HCT116 (cell line): ENCODE data around the gene CD248. TPM values are rescaled to one million over a fixed set of nuclear protein-coding genes. Genes with fewer than 3 reads are reported as not detected.
"Not testable (repeated sequence)": the region's sequence is repeated elsewhere in the genome, so short reads cannot be mapped to it uniquely, and the experiment has no call there.

Experiments used
- ATAC-seq: fragments of 200-7000 bp; cut with Tn5 transposase; 2 replicates; pipeline ENCODE4 v1.9.1; 2020; ENCODE audit warnings: mild to moderate bottlenecking, moderate library complexity
- BruUV-seq: library from RNA; stranded (reverse); fragments of 400-500 nt; replicated peaks from 2 replicates; lab custom pipeline; 2021; lab: Mats Ljungman, UMichigan
- CTCF ChIA-PET: fragments of 300-600 bp; sonication (Branson Sonifier 250); formaldehyde crosslinking; loops from one replicate; lab custom pipeline; 2021; ENCODE audit warnings: antibody characterized with exemption; lab: Charles Lee
- POLR2A ChIA-PET: fragments of 300-600, 350-600 bp; sonication (Branson Sonifier 250); formaldehyde crosslinking; loops from one replicate; lab custom pipeline; 2021; ENCODE audit warnings: antibody characterized with exemption; lab: Charles Lee
- RAD21 ChIA-PET, 2 experiments: fragments of 300-600 bp; sonication (Branson Sonifier 250); formaldehyde crosslinking; loops; one replicate each; lab custom pipeline; 2023; ENCODE audit warnings: low total read pairs in 2 of 2; ENCODE audit not compliant: uncharacterized antibody in 2 of 2, unreplicated experiment in 2 of 2, low non-redundant PET in 1 of 2; lab: Charles Lee
- DNase-seq: peaks from one replicate; pipeline ENCODE4 v3.0.0-alpha.2; 2010; ENCODE audit warnings: low read depth, low spot score
- H2AFZ ChIP-seq: fragments of 200-600 bp; shearing (Covaris generic), sonication (generic); 2 replicates; pipeline ENCODE4 v1.6.1; 2017; ENCODE audit warnings: low read depth, mixed run types, mixed read lengths, antibody characterized with exemption, low read length; ENCODE audit not compliant: poor library complexity, severe bottlenecking
- H3K27ac ChIP-seq: 2 replicates; pipeline ENCODE4 v1.5.1; 2012; ENCODE audit warnings: low read depth, low read length
- H3K27me3 ChIP-seq: fragments of 200-600 bp; sonication (generic); 2 replicates; pipeline ENCODE4 v1.6.1; 2016; ENCODE audit warnings: mixed run types, low read length, mixed read lengths; ENCODE audit not compliant: insufficient read depth
- H3K36me3 ChIP-seq, 2 experiments: fragments of 200-500 bp in 1 of 2; fragments of 200-600 bp in 1 of 2; sonication (Bioruptor generic) in 1 of 2; sonication (generic) in 1 of 2; 2 replicates each; pipeline versions ENCODE4 v1.5.1 to v1.6.1; 2014 to 2016; ENCODE audit warnings: low read length in 2 of 2, inconsistent platforms in 1 of 2, mixed read lengths in 1 of 2, mixed run types in 1 of 2; ENCODE audit not compliant: insufficient read depth in 2 of 2, control insufficient read depth in 1 of 2
- H3K4me1 ChIP-seq, 2 experiments: fragments of 200-600 bp in 1 of 2; sonication (generic) in 1 of 2; 2 replicates each; pipeline versions ENCODE4 v1.5.1 to v1.6.1; 2012 to 2017; ENCODE audit warnings: low read length in 2 of 2, inconsistent platforms in 1 of 2, mild to moderate bottlenecking in 1 of 2, mixed read lengths in 1 of 2, mixed run types in 1 of 2, moderate library complexity in 1 of 2; ENCODE audit not compliant: insufficient read depth in 2 of 2, control insufficient read depth in 1 of 2
- H3K4me2 ChIP-seq: fragments of 200-600 bp; sonication (generic); 2 replicates; pipeline ENCODE4 v1.6.1; 2017; ENCODE audit warnings: mixed run types, low read length, mixed read lengths
- H3K4me3 ChIP-seq, 2 experiments: fragments of 200-600 bp in 1 of 2; sonication (generic) in 1 of 2; replicated peaks in 1 of 2; 2 replicates each; pipeline ENCODE4 v1.5.1; 2011 to 2016; ENCODE audit warnings: low read length in 2 of 2, control low read depth in 1 of 2, low read depth in 1 of 2, mild to moderate bottlenecking in 1 of 2, mixed read lengths in 1 of 2, mixed run types in 1 of 2
- H3K79me2 ChIP-seq: fragments of 200-600 bp; sonication (generic); 2 replicates; pipeline ENCODE4 v1.6.1; 2017; ENCODE audit warnings: mild to moderate bottlenecking, mixed run types, low read length, moderate library complexity, mixed read lengths; ENCODE audit not compliant: insufficient read depth
- H3K9ac ChIP-seq: fragments of 200-600 bp; sonication (generic); 2 replicates; pipeline ENCODE4 v1.6.1; 2016; ENCODE audit warnings: low read length, mixed read lengths
- H3K9me2 ChIP-seq: fragments of 200-600 bp; sonication (generic), shearing (Covaris generic); 2 replicates; pipeline ENCODE4 v1.6.1; 2017; ENCODE audit warnings: mixed run types, mild to moderate bottlenecking, moderate library complexity; ENCODE audit not compliant: insufficient read depth
- H3K9me3 ChIP-seq, 2 experiments: fragments of 200-500 bp in 1 of 2; fragments of 200-600 bp in 1 of 2; sonication (Bioruptor generic) in 1 of 2; sonication (generic) in 1 of 2; 2 replicates each; pipeline ENCODE4 v1.6.1; 2014 to 2017; ENCODE audit warnings: low read length in 2 of 2, mixed read lengths in 2 of 2, inconsistent platforms in 1 of 2, low read depth in 1 of 2, mild to moderate bottlenecking in 1 of 2, mixed run types in 1 of 2, moderate library complexity in 1 of 2; ENCODE audit not compliant: control insufficient read depth in 1 of 2, insufficient read depth in 1 of 2
- H4K20me1 ChIP-seq: fragments of 200-600 bp; sonication (generic), shearing (Covaris generic); 2 replicates; pipeline ENCODE4 v1.6.1; 2017; ENCODE audit warnings: mixed run types, mild to moderate bottlenecking, moderate library complexity; ENCODE audit not compliant: insufficient read depth
- CBX3 ChIP-seq: IDR thresholded peaks from 2 replicates; pipeline ENCODE4 v1.6.1; 2012; ENCODE audit warnings: low read depth
- CEBPB ChIP-seq: IDR thresholded peaks from 2 replicates; pipeline ENCODE4 v1.6.1; 2012; ENCODE audit warnings: low read depth
- EGR1 ChIP-seq: IDR thresholded peaks from 2 replicates; pipeline ENCODE4 v1.6.1; 2012; ENCODE audit warnings: low read depth
- ELF1 ChIP-seq: IDR thresholded peaks from 2 replicates; pipeline ENCODE4 v1.6.1; 2012; ENCODE audit warnings: low read depth, borderline replicate concordance
- EZH2 ChIP-seq: fragments of 200-600 bp; sonication (generic); IDR thresholded peaks from 2 replicates; pipeline ENCODE4 v1.6.1; 2017; ENCODE audit warnings: antibody characterized with exemption, mixed run types
- EZH2phosphoT487 ChIP-seq: fragments of 200-600 bp; IDR thresholded peaks from 2 replicates; pipeline ENCODE4 v1.6.1; 2018; ENCODE audit warnings: antibody characterized with exemption, borderline replicate concordance
- FOSL1 ChIP-seq: IDR thresholded peaks from 2 replicates; pipeline ENCODE4 v1.6.1; 2012; ENCODE audit warnings: low read depth
- POLR2AphosphoS5 ChIP-seq: IDR thresholded peaks from 2 replicates; pipeline ENCODE4 v1.6.1; 2011; ENCODE audit warnings: mild to moderate bottlenecking, low read depth, low read length, moderate library complexity
- REST ChIP-seq: IDR thresholded peaks from 2 replicates; pipeline ENCODE4 v1.6.1; 2012; ENCODE audit warnings: low read depth
- SIN3A ChIP-seq: IDR thresholded peaks from 2 replicates; pipeline ENCODE4 v1.6.1; 2012; ENCODE audit warnings: low read depth
- SP1 ChIP-seq: IDR thresholded peaks from 2 replicates; pipeline ENCODE4 v1.6.1; 2012; ENCODE audit warnings: low read depth
- SRF ChIP-seq: IDR thresholded peaks from 2 replicates; pipeline ENCODE4 v1.6.1; 2012; ENCODE audit warnings: low read depth
- TCF7L2 ChIP-seq: IDR thresholded peaks from 2 replicates; pipeline ENCODE4 v1.7.0; 2011; ENCODE audit warnings: borderline replicate concordance, inconsistent platforms; ENCODE audit not compliant: insufficient read depth, insufficient read length; ENCODE audit errors: extremely low read depth
- ZBTB33 ChIP-seq: IDR thresholded peaks from 2 replicates; pipeline ENCODE4 v1.6.1; 2011; ENCODE audit warnings: mild to moderate bottlenecking, low read length, moderate library complexity; ENCODE audit not compliant: insufficient replicate concordance; ENCODE audit errors: extremely low read depth
- ZFX ChIP-seq: fragments of 450-650 bp; IDR thresholded peaks from 2 replicates; pipeline ENCODE4 v1.6.1; 2017
- ZNF274 ChIP-seq: fragments of 200-500 bp; sonication (Bioruptor generic); IDR thresholded peaks from 2 replicates; pipeline ENCODE4 v1.6.1; 2014; ENCODE audit warnings: mild to moderate bottlenecking, low read depth, low read length, inconsistent platforms
- intact Hi-C: fragments of 100-400 bp; cut with micrococcal nuclease; formaldehyde crosslinking; loops from 2 replicates; pipeline ENCODE4 v1.10.0; 2022
- total RNA-seq: library from RNA; stranded (reverse); gene quantifications from one replicate; pipeline ENCODE4 v1.2.1, GENCODE V29; 2021; ENCODE audit not compliant: unreplicated experiment
- TF ChIP-seq, protein P1 (sequence below): IDR thresholded peaks from 2 replicates; pipeline ENCODE4 v1.6.1; 2012

CD248 gene
- total RNA-seq, 1 experiment from 2014 or later = 0.32 TPM

DNA sequence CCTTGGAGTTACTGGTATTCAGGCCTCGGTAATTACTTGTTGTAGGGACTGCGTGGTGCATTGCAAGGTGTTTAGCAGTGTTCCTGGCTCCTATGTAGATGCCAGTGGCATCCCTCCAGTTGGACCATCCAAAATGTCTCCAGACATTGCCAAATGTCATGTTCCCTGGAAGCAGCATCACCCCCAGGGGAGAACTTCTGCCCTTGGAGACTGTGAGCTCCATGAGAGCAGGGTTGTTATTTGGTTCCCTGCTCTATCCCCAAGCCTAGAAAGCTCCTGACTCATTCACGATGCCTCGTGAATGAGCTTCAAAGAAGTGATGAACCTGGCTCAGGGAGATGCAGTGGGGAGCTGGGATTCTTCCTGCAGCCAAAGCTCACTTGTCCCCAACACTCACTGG lies 4.8 kb upstream of the CD248 start:
- no peak for TF ChIP-seq SRF
- TF ChIP-seq POLR2AphosphoS5 = no peak
- no peak for TF ChIP-seq REST
- TF ChIP-seq EZH2 = no peak
- no peak for TF ChIP-seq EGR1
- TF ChIP-seq FOSL1 = no peak
- no peak for TF ChIP-seq SP1
- TF ChIP-seq SIN3A = no peak
- no peak for TF ChIP-seq ZNF274
- no peak for TF ChIP-seq EZH2phosphoT487
- TF ChIP-seq CBX3 = no peak
- TF ChIP-seq ZFX = no peak
- no peak for TF ChIP-seq ZBTB33
- TF ChIP-seq ELF1 = no peak
- no peak for TF ChIP-seq CEBPB
- TF ChIP-seq TCF7L2 = no peak
- TF ChIP-seq, protein P1, sequence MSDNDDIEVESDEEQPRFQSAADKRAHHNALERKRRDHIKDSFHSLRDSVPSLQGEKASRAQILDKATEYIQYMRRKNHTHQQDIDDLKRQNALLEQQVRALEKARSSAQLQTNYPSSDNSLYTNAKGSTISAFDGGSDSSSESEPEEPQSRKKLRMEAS = no peak
- H2AFZ ChIP-seq = no peak overlapping the region
- no peaks in the 10 kb centered on the region for H3K9me2 ChIP-seq
- RAD21 ChIA-PET = no interaction called here
- BruUV-seq = no TSS peak
- H3K4me1 ChIP-seq = peaks cover 0 to 23% of the 10 kb centered on the region in 2 experiments; a peak in 2 of 4 replicates
- H3K4me2 ChIP-seq = no peak overlapping the region
- no peaks in the 10 kb centered on the region for H4K20me1 ChIP-seq
- DNase-seq = no peak
- intact Hi-C loops = no loop called here
- no peaks in the 10 kb centered on the region for H3K9me3 ChIP-seq
- no peak overlapping the region for H3K27ac ChIP-seq
- H3K9ac ChIP-seq = no peak overlapping the region
- H3K36me3 ChIP-seq = no peaks in the 10 kb centered on the region
- H3K27me3 ChIP-seq = no peaks in the 10 kb centered on the region
- no peak for ATAC-seq
- POLR2A ChIA-PET = interaction anchor here (1.8 kb wide), 1 partner anchor 10 kb away, joined by 7 read pairs; no protein-coding TSS in a partner anchor
- no peaks in the 10 kb centered on the region for H3K79me2 ChIP-seq
- CTCF ChIA-PET = interaction anchor here (1.4 kb wide), 1 partner anchor 9 kb away, joined by 6 read pairs; no protein-coding TSS in a partner anchor
- H3K4me3 ChIP-seq = no peak overlapping the region

DNA sequence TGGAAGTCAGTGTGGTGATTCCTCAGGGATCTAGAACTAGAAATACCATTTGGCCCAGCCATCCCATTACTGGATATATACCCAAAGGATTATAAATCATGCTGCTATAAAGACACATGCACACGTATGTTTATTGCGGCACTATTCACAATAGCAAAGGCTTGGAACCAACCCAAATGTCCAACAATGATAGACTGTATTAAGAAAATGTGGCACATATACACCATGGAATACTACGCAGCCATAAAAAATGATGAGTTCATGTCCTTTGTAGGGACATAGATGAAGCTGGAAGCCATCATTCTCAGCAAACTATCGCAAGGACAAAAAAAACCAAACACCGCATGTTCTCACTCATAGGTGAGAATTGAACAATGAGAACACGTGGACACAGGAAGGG lies 3.9 kb upstream of the CD248 start:
- CTCF ChIA-PET, POLR2A ChIA-PET, RAD21 ChIA-PET: not testable (repeated sequence)

More for the DNA sequence above, 3.9 kb upstream of the CD248 start:
- BruUV-seq, H3K9ac ChIP-seq, H3K9me2 ChIP-seq, ATAC-seq, H2AFZ ChIP-seq, H3K9me3 ChIP-seq, H3K4me3 ChIP-seq, intact Hi-C loops, H3K79me2 ChIP-seq, H3K36me3 ChIP-seq, H3K27ac ChIP-seq, DNase-seq, H3K27me3 ChIP-seq, H4K20me1 ChIP-seq, H3K4me2 ChIP-seq: not testable (repeated sequence)
- peaks cover 0 to 15% of the 10 kb centered on the region in 2 experiments; a peak in 2 of 4 replicates for H3K4me1 ChIP-seq
